ENCODE results near the gene SMIM24. TPM values are rescaled to one million over a fixed set of nuclear protein-coding genes. Genes with fewer than 3 reads are reported as not detected.
A peak's percentile ranks its signal among the peaks of the same experiment; 100 is the strongest.

SMIM24 gene
- total RNA-seq, 8 experiments from 2014 or later = 0.11 to 1.3 (median 0.52) TPM; not detected in 4

GRCh38 chr19:3521104-3521445, 40.8 kb upstream of the SMIM24 start:
- no peak for ATAC-seq (replicated peaks in 6 of 8)
- H3K4me3 ChIP-seq = no peak overlapping the region
- H3K27ac ChIP-seq = no peak overlapping the region
- WGBS, 10 experiments = 40 to 100% (median 88%) methylated on average over 1 to 7 of the region's 7 CpGs; no CpG with 5 or more reads in 1 of the 10 experiments
- in situ Hi-C loops (cut with MboI; ENCODE audit: low pct_unique_long_range_greater_than_20kb in 2 of 9, low sequenced_read_pairs in 9 of 9, unreplicated experiment in 9 of 9) = no loop called here
- no peaks in the 10 kb centered on the region for H3K4me1 ChIP-seq (replicated peaks in 1 of 2)

GRCh38 chr19:3520166-3521103, 40.1 kb upstream of the SMIM24 start:
- WGBS, 10 experiments = 84 to 93% (median 89%) methylated on average over 6 to 7 of the region's 37 CpGs; no CpG with 5 or more reads in 7 of the 10 experiments
- ATAC-seq (replicated peaks in 6 of 8) = peak in 3 of 8 experiments; percentile 9 to 11 (median 10)
- no peak overlapping the region for H3K27ac ChIP-seq
- H3K4me3 ChIP-seq = no peak overlapping the region
- no peaks in the 10 kb centered on the region for H3K4me1 ChIP-seq (replicated peaks in 1 of 2)
- in situ Hi-C loops (cut with MboI; ENCODE audit: low pct_unique_long_range_greater_than_20kb in 2 of 9, low sequenced_read_pairs in 9 of 9, unreplicated experiment in 9 of 9) = no loop called here

GRCh38 chr19:3519126-3519525, 38.8 kb upstream of the SMIM24 start:
- Histone ChIP-seq H3K4me1 (replicated peaks in 1 of 2) (peaks cover 5 to 7% of the 10 kb centered on the region in 2 donors), H3K27ac (no peak overlapping the region), H3K4me3 (no peak overlapping the region)
- WGBS, 10 experiments = 80 to 88% methylated on average over 2 to 13 of the region's 18 CpGs; no CpG with 5 or more reads in 8 of the 10 experiments
- ATAC-seq (replicated peaks in 6 of 8) = no peak
- in situ Hi-C loops (cut with MboI; ENCODE audit: low pct_unique_long_range_greater_than_20kb in 2 of 9, low sequenced_read_pairs in 9 of 9, unreplicated experiment in 9 of 9) = no loop called here

GRCh38 chr19:3518659-3519058, 38.3 kb upstream of the SMIM24 start:
- peaks cover 5 to 9% of the 10 kb centered on the region in 2 donors for H3K4me1 ChIP-seq (replicated peaks in 1 of 2)
- in situ Hi-C loops (cut with MboI; ENCODE audit: low pct_unique_long_range_greater_than_20kb in 2 of 9, low sequenced_read_pairs in 9 of 9, unreplicated experiment in 9 of 9) = no loop called here
- no peak for ATAC-seq (replicated peaks in 6 of 8)
- no peak overlapping the region for H3K27ac ChIP-seq
- 79 to 100% (median 93%) methylated on average over 2 of the region's 2 CpGs; no CpG with 5 or more reads in 7 of the 10 experiments for WGBS, 10 experiments
- no peak overlapping the region for H3K4me3 ChIP-seq

DNA sequence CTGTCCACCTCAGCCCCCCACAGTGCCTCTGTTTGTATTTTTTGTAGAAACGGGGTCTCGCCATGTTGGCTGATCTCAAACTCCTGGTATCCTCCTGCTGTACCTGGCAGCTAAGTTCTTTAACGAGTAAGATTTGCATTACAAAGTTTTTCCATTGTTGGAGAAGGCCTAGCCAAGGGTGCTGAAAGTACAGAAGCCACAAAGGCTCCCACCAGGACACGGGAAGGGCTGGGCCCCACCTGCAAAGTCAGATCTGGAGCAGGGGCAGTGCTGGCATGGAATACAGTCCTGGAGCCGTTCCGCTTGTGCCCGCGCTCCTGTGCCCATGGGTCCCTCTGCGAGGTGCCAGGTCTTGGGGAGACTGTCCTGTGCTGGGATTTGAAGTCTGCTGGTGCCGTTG, 37.9 kb upstream of the SMIM24 start:
- Histone ChIP-seq H3K27ac (no peak overlapping the region), H3K4me3 (no peak overlapping the region), H3K4me1 (replicated peaks in 1 of 2) (peaks cover 5 to 9% of the 10 kb centered on the region in 2 donors)
- 17 to 98% (median 70%) methylated on average over 1 to 10 of the region's 10 CpGs; no CpG with 5 or more reads in 3 of the 10 experiments for WGBS, 10 experiments
- in situ Hi-C loops (cut with MboI; ENCODE audit: low pct_unique_long_range_greater_than_20kb in 2 of 9, low sequenced_read_pairs in 9 of 9, unreplicated experiment in 9 of 9) = no loop called here
- ATAC-seq (replicated peaks in 6 of 8) = no peak

- Histone ChIP-seq H3K4me1 (replicated peaks in 1 of 2) (peaks cover 10 to 15% of the 10 kb centered on the region in 2 donors), H3K4me3 (no peak overlapping the region), H3K27ac (no peak overlapping the region)
- 75 to 100% (median 100%) methylated on average over 1 to 2 of the region's 2 CpGs; no CpG with 5 or more reads in 2 of the 10 experiments for WGBS, 10 experiments
- in situ Hi-C loops (cut with MboI; ENCODE audit: low pct_unique_long_range_greater_than_20kb in 2 of 9, low sequenced_read_pairs in 9 of 9, unreplicated experiment in 9 of 9) = no loop called here
- ATAC-seq (replicated peaks in 6 of 8) = no peak
These were observed 37.3 kb upstream of the SMIM24 start for GRCh38 chr19:3517638-3518037.

- peaks cover 17 to 21% of the 10 kb centered on the region in 2 donors for H3K4me1 ChIP-seq (replicated peaks in 1 of 2)
- in situ Hi-C loops (cut with MboI; ENCODE audit: low pct_unique_long_range_greater_than_20kb in 2 of 9, low sequenced_read_pairs in 9 of 9, unreplicated experiment in 9 of 9) = no loop called here
- ATAC-seq (replicated peaks in 6 of 8) = peak in 1 of 8 experiments; percentile 30
- H3K4me3 ChIP-seq = no peak overlapping the region
- WGBS, 10 experiments = 80 to 100% methylated on average over 3 of the region's 15 CpGs; no CpG with 5 or more reads in 8 of the 10 experiments
- no peak overlapping the region for H3K27ac ChIP-seq
These were observed 36.4 kb upstream of the SMIM24 start for GRCh38 chr19:3516675-3517207.

DNA sequence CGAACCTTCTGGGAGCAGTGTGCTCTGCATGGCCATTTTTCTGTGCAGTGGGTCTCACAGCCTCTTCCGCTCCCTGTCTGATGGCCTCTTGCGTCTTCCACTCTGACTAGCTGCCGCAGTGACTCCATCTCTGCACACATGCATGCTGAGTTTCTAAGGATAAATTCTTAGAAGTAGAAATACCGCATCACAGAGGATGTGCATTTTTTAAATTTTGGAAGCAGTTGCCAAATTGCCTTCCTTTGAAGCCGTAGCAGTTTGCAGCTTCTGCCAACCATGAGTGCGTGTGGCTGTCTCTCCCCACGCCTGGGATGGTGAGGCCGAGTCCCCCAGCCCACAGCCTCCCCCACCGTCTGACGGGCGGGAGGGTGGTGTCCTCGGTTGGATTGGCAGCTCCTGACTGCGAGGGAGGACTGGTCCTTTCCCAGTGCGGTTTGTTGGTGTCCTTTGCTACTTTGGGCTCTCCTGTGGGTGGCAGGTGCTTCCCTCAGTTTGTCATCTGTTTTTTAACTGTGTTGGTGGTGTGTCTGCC, 35.6 kb upstream of the SMIM24 start:
- WGBS, 10 experiments = 55 to 100% (median 80%) methylated on average over 1 to 3 of the region's 15 CpGs; no CpG with 5 or more reads in 7 of the 10 experiments
- Histone ChIP-seq H3K4me3 (no peak overlapping the region), H3K27ac (no peak overlapping the region), H3K4me1 (replicated peaks in 1 of 2) (peaks cover 18 to 21% of the 10 kb centered on the region in 2 donors)
- in situ Hi-C loops (cut with MboI; ENCODE audit: low pct_unique_long_range_greater_than_20kb in 2 of 9, low sequenced_read_pairs in 9 of 9, unreplicated experiment in 9 of 9) = no loop called here
- no peak for ATAC-seq (replicated peaks in 6 of 8)

DNA sequence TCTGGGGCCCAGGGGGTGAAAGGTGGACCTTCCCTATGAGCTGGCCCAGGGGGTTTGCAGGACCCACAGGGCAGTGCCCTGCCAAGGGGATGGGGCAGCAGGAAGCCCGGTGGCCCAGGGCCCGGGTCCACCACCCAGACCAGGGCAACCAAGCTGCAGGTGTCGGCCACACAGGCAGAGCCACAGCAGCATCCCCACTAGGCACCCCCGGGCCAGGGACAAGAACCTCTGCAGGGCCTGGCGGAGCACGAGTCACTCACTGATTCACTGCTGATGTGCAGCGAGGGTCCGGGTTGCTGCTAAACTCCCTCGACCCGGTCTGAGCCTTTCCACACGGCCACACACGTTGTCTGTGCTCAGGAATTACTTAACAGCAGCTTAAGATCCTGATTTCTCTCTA, 34.6 kb upstream of the SMIM24 start:
- Histone ChIP-seq H3K4me1 (replicated peaks in 1 of 2) (peaks cover 18 to 21% of the 10 kb centered on the region in 2 donors), H3K27ac (no peak overlapping the region), H3K4me3 (no peak overlapping the region)
- 82 to 100% (median 87%) methylated on average over 1 to 9 of the region's 12 CpGs; no CpG with 5 or more reads in 6 of the 10 experiments for whole genome bisulfite sequencing, 10 experiments
- ATAC-seq (replicated peaks in 6 of 8) = peak in 5 of 8 experiments; percentile 10 to 31 (median 20)
- in situ Hi-C loops (cut with MboI; ENCODE audit: low pct_unique_long_range_greater_than_20kb in 2 of 9, low sequenced_read_pairs in 9 of 9, unreplicated experiment in 9 of 9) = no loop called here

DNA sequence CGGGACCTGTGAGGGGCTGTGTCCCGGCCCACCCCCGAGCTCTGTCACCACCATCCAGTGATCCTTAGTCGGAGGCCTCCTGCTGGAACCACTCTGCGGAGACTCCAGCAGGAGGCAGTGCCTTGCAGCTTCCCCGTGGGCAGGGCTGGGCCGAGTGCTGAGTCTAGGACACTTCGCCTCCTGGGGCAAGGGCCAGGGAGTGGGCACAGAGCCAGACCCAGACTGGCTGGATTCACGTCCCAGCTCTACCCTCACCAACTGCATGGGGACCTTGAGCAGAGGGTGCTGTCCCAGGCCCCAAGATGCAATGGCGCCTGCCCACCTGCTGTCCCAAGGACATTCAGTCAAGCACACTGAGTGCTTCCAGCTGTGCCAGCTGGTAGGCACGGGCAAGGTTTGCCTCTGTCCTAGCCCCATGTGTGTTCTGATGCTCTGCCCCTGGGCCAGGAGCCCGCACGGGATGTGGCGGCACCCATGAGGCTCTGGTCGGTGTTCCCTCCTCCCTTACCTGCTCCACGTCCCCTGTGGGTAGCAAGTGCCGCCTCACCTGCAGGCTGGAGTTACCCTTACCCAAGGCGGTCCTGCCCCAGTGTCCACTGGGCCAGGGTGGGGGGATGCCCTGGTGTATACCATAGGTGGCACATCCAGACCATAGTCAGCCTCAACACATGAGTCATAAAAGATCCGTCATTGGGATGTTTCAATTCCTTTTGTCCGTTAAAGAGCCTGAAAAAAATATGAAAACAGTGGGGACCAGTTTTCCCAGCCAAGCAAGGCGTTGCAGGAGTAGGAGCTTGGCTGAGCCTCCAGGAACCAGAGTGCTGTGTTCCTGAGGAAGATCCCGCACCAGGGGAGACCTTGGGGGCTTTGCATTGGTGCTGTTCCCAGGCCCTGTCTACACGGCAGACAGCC, 33.2 kb upstream of the SMIM24 start:
- Histone ChIP-seq H3K4me3 (no peak overlapping the region), H3K27ac (no peak overlapping the region), H3K4me1 (replicated peaks in 1 of 2) (peaks cover 18 to 21% of the 10 kb centered on the region in 2 donors)
- ATAC-seq (replicated peaks in 6 of 8) = peak in 3 of 8 experiments; percentile 8 to 34 (median 10)
- in situ Hi-C loops (cut with MboI; ENCODE audit: low pct_unique_long_range_greater_than_20kb in 2 of 9, low sequenced_read_pairs in 9 of 9, unreplicated experiment in 9 of 9) = no loop called here
- 50 to 90% (median 74%) methylated on average over 1 to 8 of the region's 23 CpGs; no CpG with 5 or more reads in 6 of the 10 experiments for WGBS, 10 experiments

DNA sequence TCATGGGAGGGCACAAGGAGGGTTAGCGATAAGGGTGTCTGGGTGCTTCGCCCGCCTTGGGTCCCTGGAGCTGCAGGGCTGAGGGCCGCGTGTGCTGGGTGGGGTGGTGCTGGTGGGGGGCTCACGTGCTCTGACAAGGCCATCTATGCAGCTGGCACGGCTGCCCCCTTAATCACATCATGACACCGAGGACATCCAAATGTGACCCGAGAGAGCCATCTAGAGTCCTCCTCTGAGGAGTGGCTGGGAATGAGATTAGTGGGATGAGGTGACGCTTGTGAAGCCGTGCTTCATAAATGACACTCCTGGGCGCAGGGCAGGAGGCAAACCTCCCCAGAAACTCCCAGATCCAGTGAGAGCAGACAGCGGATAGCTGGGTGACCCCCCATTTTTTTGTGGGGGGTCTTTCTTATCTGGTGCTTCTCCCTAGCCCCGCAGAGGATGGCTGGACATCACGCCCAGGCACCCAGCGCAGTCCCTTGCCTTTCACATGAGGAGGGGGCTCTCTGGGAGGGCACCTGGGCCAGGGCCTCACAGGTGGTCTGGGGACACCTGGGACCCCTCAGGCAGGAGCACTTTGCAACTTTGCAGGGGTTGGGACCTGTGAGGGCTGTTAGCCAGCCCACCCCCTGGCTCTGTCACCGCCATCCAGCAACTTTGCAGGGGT, 32.4 kb upstream of the SMIM24 start:
- peak in 3 of 8 experiments; percentile 6 to 55 (median 51) for ATAC-seq (replicated peaks in 6 of 8)
- H3K4me3 ChIP-seq = no peak overlapping the region
- WGBS, 10 experiments = 52 to 100% (median 80%) methylated on average over 1 to 5 of the region's 17 CpGs; no CpG with 5 or more reads in 6 of the 10 experiments
- in situ Hi-C loops (cut with MboI; ENCODE audit: low pct_unique_long_range_greater_than_20kb in 2 of 9, low sequenced_read_pairs in 9 of 9, unreplicated experiment in 9 of 9) = no loop called here
- peak overlapping the region; percentile 53 to 55 for H3K27ac ChIP-seq
- H3K4me1 ChIP-seq (replicated peaks in 1 of 2) = peaks cover 25 to 29% of the 10 kb centered on the region in 2 donors
